IMR-90 (cell line): ENCODE results near the gene ITPR3. TPM values are rescaled to one million over a fixed set of nuclear protein-coding genes. Genes with fewer than 3 reads are reported as not detected.

Source experiments
- ATAC-seq: fragments of 200-7000 bp; cut with Tn5 transposase; 2 replicates; pipeline ENCODE4 v1.9.1; 2020; ENCODE audit warnings: low read depth, mild to moderate bottlenecking, moderate library complexity
- BruUV-seq: library from RNA; stranded (reverse); fragments of 400-500 nt; replicated peaks from 2 replicates; lab custom pipeline; 2021; lab: Mats Ljungman, UMichigan
- CTCF ChIA-PET: fragments of 300-600 bp; formaldehyde crosslinking; extraction: SDS; loops from one replicate; lab custom pipeline; 2021; ENCODE audit warnings: antibody characterized with exemption; lab: Yijun Ruan, JAX
- POLR2A ChIA-PET: fragments of 300-600 bp; sonication (Branson Sonifier 250); formaldehyde crosslinking; loops from one replicate; lab custom pipeline; 2022; ENCODE audit warnings: antibody characterized with exemption; ENCODE audit not compliant: unreplicated experiment; lab: Charles Lee
- DNase-seq: peaks from one replicate; pipeline ENCODE4 v3.0.0; 2013
- H2AFZ ChIP-seq: replicated peaks from 2 replicates; pipeline ENCODE3; 2013; ENCODE audit warnings: low read length, mild to moderate bottlenecking; ENCODE audit not compliant: poor library complexity
- H2AK5ac ChIP-seq: 2 replicates; pipeline ENCODE4 v1.6.1; 2013; ENCODE audit warnings: low read depth, low read length, inconsistent platforms
- H2AK9ac ChIP-seq: replicated peaks from 2 replicates; pipeline ENCODE3; 2013; ENCODE audit warnings: mild to moderate bottlenecking, low read depth, low read length, moderate library complexity; ENCODE audit not compliant: poor library complexity
- H2BK120ac ChIP-seq: 2 replicates; pipeline ENCODE4 v1.6.1; 2013; ENCODE audit warnings: low read depth, low read length, inconsistent platforms
- H2BK15ac ChIP-seq: 3 replicates; pipeline ENCODE4 v1.6.1; 2013; ENCODE audit warnings: low read depth, low read length, inconsistent platforms
- H2BK20ac ChIP-seq: 2 replicates; pipeline ENCODE4 v1.6.1; 2013; ENCODE audit warnings: low read depth, mild to moderate bottlenecking, inconsistent platforms, low read length, moderate library complexity
- H2BK5ac ChIP-seq: 2 replicates; pipeline ENCODE4 v1.6.1; 2013; ENCODE audit warnings: mild to moderate bottlenecking, low read depth, low read length, inconsistent platforms; ENCODE audit not compliant: poor library complexity, severe bottlenecking
- H3K14ac ChIP-seq: replicated peaks from 2 replicates; pipeline ENCODE4 v1.6.1; 2013; ENCODE audit warnings: low read depth, low read length, inconsistent platforms
- H3K18ac ChIP-seq: 2 replicates; pipeline ENCODE4 v1.6.1; 2013; ENCODE audit warnings: low read depth, low read length, control low read depth
- H3K23ac ChIP-seq: 2 replicates; pipeline ENCODE4 v1.6.1; 2013; ENCODE audit warnings: low read depth, low read length, inconsistent platforms
- H3K27ac ChIP-seq: 2 replicates; pipeline ENCODE4 v1.5.1; 2013; ENCODE audit warnings: mild to moderate bottlenecking, control low read depth, low read length; ENCODE audit not compliant: insufficient read depth
- H3K27me3 ChIP-seq: 2 replicates; pipeline ENCODE4 v1.6.1; 2013; ENCODE audit warnings: low read length; ENCODE audit not compliant: control insufficient read depth, insufficient read depth
- H3K36me3 ChIP-seq: 2 replicates; pipeline ENCODE4 v1.6.1; 2013; ENCODE audit warnings: low read length, mixed read lengths; ENCODE audit not compliant: control insufficient read depth, insufficient read depth
- H3K4ac ChIP-seq: 2 replicates; pipeline ENCODE4 v1.6.1; 2013; ENCODE audit warnings: low read depth, low read length, inconsistent platforms
- H3K4me1 ChIP-seq: 2 replicates; pipeline ENCODE4 v1.6.1; 2013; ENCODE audit warnings: low read length, mixed read lengths; ENCODE audit not compliant: control insufficient read depth, insufficient read depth
- H3K4me2 ChIP-seq: 2 replicates; pipeline ENCODE4 v1.6.1; 2013; ENCODE audit warnings: low read depth, mild to moderate bottlenecking, control low read depth, low read length, moderate library complexity
- H3K4me3 ChIP-seq: 2 replicates; pipeline ENCODE4 v1.5.1; 2013; ENCODE audit warnings: low read depth, mild to moderate bottlenecking, control low read depth, low read length, moderate library complexity; ENCODE audit not compliant: insufficient read depth
- H3K56ac ChIP-seq: 2 replicates; pipeline ENCODE4 v1.6.1; 2013; ENCODE audit warnings: low read length, inconsistent platforms; ENCODE audit not compliant: insufficient read depth; ENCODE audit errors: extremely low read depth
- H3K79me1 ChIP-seq, 2 experiments: 2 replicates each; pipeline ENCODE4 v1.6.1; 2013; ENCODE audit warnings: low read length in 2 of 2, inconsistent platforms in 1 of 2, low read depth in 1 of 2
- H3K9ac ChIP-seq: 2 replicates; pipeline ENCODE4 v1.6.1; 2013; ENCODE audit warnings: low read depth, low read length, control low read depth
- H3K9me1 ChIP-seq: 2 replicates; pipeline ENCODE4 v1.6.1; 2013; ENCODE audit warnings: low read length, inconsistent platforms; ENCODE audit not compliant: insufficient read depth
- H3K9me3 ChIP-seq: 2 replicates; pipeline ENCODE4 v1.6.1; 2013; ENCODE audit warnings: low read length; ENCODE audit not compliant: control insufficient read depth, insufficient read depth
- H4K20me1 ChIP-seq: 2 replicates; pipeline ENCODE4 v1.6.1; 2013; ENCODE audit warnings: low read length, inconsistent platforms; ENCODE audit not compliant: insufficient read depth
- H4K5ac ChIP-seq: 2 replicates; pipeline ENCODE4 v1.6.1; 2013; ENCODE audit warnings: mild to moderate bottlenecking, low read depth, low read length, control low read depth
- H4K8ac ChIP-seq, 2 experiments: 2 replicates each; pipeline ENCODE4 v1.6.1; 2013; ENCODE audit warnings: low read depth in 2 of 2, low read length in 2 of 2, control low read depth in 1 of 2, inconsistent platforms in 1 of 2
- H4K91ac ChIP-seq: 2 replicates; pipeline ENCODE4 v1.6.1; 2013; ENCODE audit warnings: low read depth, low read length, inconsistent platforms; ENCODE audit not compliant: insufficient read depth
- CEBPB ChIP-seq: IDR thresholded peaks from 2 replicates; pipeline ENCODE4 v1.6.1; 2012; ENCODE audit warnings: low read depth, low read length, improper control_type of control experiment
- ELK1 ChIP-seq: fragments of 150-350 bp; IDR thresholded peaks from 2 replicates; pipeline ENCODE4 v1.6.1; 2016; ENCODE audit warnings: low read depth, mild to moderate bottlenecking, low read length, moderate library complexity, borderline replicate concordance
- MAFK ChIP-seq: IDR thresholded peaks from 2 replicates; pipeline ENCODE4 v1.6.1; 2012; ENCODE audit warnings: low read depth, low read length, improper control_type of control experiment
- MAZ ChIP-seq: IDR thresholded peaks from 2 replicates; pipeline ENCODE4 v1.6.1; 2012; ENCODE audit warnings: low read depth, mild to moderate bottlenecking, low read length, improper control_type of control experiment, moderate library complexity, borderline replicate concordance
- MXI1 ChIP-seq: IDR thresholded peaks from 2 replicates; pipeline ENCODE4 v1.6.1; 2012; ENCODE audit warnings: low read depth, mild to moderate bottlenecking, low read length, moderate library complexity, borderline replicate concordance
- SMC3 ChIP-seq: fragments of 150-350 bp; IDR thresholded peaks from 2 replicates; pipeline ENCODE4 v1.6.1; 2016; ENCODE audit warnings: low read depth, mild to moderate bottlenecking, antibody characterized with exemption, low read length, moderate library complexity
- WGBS, 2 experiments: methylation state at CpG; one replicate each; pipeline versions ENCODE4 v1.1.5 to v1.1.7; 2013; ENCODE audit warnings: missing lambda C conversion rate in 2 of 2; ENCODE audit not compliant: insufficient read length in 1 of 2; ENCODE audit errors: extremely low coverage in 2 of 2; 5-methylcytosine and 5-hydroxymethylcytosine counted together
- dilution Hi-C: fragments of 300-500 bp; cut with HindIII; formaldehyde crosslinking; loops from one replicate; pipeline ENCODE4 v1.14.3; 2018; ENCODE audit warnings: low sequenced_read_pairs; ENCODE audit not compliant: unreplicated experiment
- in situ Hi-C: fragments of 300-500 bp; cut with MboI; formaldehyde crosslinking; loops from 3 replicates; pipeline ENCODE4 v1.14.3; 2019; ENCODE audit warnings: low sequenced_read_pairs, inconsistent platforms, mixed read lengths
- intact Hi-C: fragments of 100-400 bp; cut with micrococcal nuclease; formaldehyde crosslinking; loops from 2 replicates; pipeline ENCODE4 v1.10.0; 2022
- polyA plus RNA-seq, 3 experiments: library from polyadenylated mRNA; depleted of rRNA; stranded (reverse); fragments of >200 nt; gene quantifications; 2 replicates each; pipeline ENCODE4 v1.2.3, GENCODE V29; 2012; ENCODE audit warnings: low replicate concordance in 1 of 3
- total RNA-seq: library from RNA; depleted of rRNA; stranded (reverse); fragments of >200 nt; gene quantifications from 2 replicates; pipeline ENCODE4 v1.2.3, GENCODE V29; 2012

ITPR3 gene
- total and polyA plus RNA-seq, 2 of the 4 experiments (the other 2 are of a cell fraction) = 1.6 to 3.7 TPM

DNA sequence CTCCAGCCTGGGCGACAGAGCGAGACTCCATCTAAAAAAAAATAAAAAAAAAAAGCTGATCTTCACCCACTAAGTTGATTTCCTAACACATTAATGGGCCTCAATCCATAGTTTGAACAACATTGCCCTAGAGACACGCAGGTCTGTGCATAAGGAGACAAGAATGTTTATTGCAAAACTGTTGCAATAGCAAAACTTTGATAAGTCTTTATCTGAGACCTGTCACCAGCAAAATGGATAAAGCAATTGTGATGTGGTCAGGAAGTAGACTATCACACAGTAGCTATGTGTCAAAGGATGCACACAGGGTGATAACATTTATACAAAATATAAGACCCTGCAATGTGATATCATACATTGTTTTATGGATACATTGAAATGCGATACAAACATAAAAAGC lies 4.2 kb upstream of the ITPR3 start:
- H2AFZ ChIP-seq = no peak overlapping the region
- no peak overlapping the region for H3K23ac ChIP-seq
- no peak overlapping the region for H3K4me3 ChIP-seq
- TF ChIP-seq SMC3 (no peak), ELK1 (no peak), MAFK (no peak), CEBPB (peak; percentile 75), MAZ (no peak), MXI1 (no peak)
- ChIA-PET CTCF (no interaction called here), POLR2A (no interaction called here)
- intact Hi-C loops = no loop called here
- no peak overlapping the region for H2BK5ac ChIP-seq
- BruUV-seq = no TSS peak
- no peak overlapping the region for H2BK120ac ChIP-seq
- H3K14ac ChIP-seq = no peak overlapping the region
- H4K8ac ChIP-seq = no peak overlapping the region
- no CpG with 5 or more reads among the region's 4 CpGs for WGBS, 2 experiments
- no peak overlapping the region for H4K91ac ChIP-seq
- 0 out of 2 replicates have a peak, but pooled peaks cover 10% of the 10 kb centered on the region for H3K4me1 ChIP-seq
- H3K27me3 ChIP-seq = no peaks in the 10 kb centered on the region; the same call in 1 of the 2 replicates
- H2BK15ac ChIP-seq = no peak overlapping the region
- H3K56ac ChIP-seq = no peak overlapping the region
- 0 out of 2 replicates have a peak, but pooled peaks cover 5% of the 10 kb centered on the region for H3K9me1 ChIP-seq
- H2BK20ac ChIP-seq = no peak overlapping the region
- dilution Hi-C loops = no loop called here
- no peak overlapping the region for H4K5ac ChIP-seq
- no peak for ATAC-seq
- no peak overlapping the region for H2AK9ac ChIP-seq
- in situ Hi-C loops = no loop called here
- no peaks in the 10 kb centered on the region for H3K9me3 ChIP-seq
- H4K20me1 ChIP-seq = no peaks in the 10 kb centered on the region
- H3K9ac ChIP-seq = no peak overlapping the region
- H2AK5ac ChIP-seq = no peak overlapping the region
- H3K36me3 ChIP-seq = no peaks in the 10 kb centered on the region
- H3K79me1 ChIP-seq = no peaks in the 10 kb centered on the region
- no peak overlapping the region for H3K18ac ChIP-seq
- no peak overlapping the region for H3K27ac ChIP-seq
- no peak overlapping the region for H3K4me2 ChIP-seq
- no peak for DNase-seq
- H3K4ac ChIP-seq = no peak overlapping the region
